GM04504 (cell line): Measurements from ENCODE around the gene BBC3.

ENCODE experiments used
- DNase-seq: peaks from one replicate; pipeline ENCODE4 v3.0.0-alpha.2; 2012; ENCODE audit warnings: low read depth

The BBC3 gene

DNA sequence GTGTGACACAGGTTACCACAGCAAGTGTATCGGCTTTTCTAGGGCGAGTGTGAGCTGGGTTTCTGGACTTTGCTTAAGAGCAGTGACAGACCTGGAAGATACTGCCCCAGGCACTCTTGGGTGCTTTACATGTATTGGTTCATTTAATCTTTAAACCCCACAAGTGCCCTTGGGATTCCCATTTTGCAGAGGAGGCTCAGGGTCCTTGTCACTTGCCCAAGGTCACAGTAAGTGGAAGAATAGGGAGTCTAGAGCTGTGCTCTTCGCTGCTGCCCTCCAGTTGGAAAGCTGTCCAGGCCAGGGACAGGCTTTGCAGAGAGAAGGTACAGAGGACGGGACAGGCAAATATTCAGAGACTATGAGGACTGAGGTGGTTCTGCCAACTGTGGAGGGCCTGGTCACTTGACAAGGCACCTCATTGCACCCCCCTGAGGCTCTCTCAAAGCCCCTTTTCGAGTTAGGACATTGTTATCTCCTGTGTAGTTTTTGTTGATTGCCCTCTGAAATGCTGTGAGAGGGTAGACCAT, 42.4 kb downstream of the BBC3 start:
- DNase-seq = no peak

DNA sequence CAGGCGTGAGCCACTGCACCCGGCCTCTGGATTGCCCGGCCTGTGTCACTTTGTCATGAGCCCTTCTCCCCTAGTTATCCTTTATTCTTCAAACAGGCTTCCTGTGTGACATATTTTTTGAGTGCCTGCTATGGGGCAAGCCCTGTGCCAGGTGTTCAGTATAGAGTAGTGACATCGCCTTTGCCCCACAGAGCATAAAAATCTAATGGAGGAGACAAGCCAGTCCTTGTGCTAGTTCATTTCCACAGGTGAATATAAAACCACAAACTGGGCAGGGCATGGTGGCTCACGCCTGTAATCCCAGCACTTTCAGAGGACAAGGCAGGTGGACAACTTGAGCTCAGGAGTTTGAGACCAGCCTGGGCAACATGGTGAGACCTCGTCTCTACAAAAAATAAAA, 43.2 kb downstream of the BBC3 start:
- DNase-seq = no peak

DNA sequence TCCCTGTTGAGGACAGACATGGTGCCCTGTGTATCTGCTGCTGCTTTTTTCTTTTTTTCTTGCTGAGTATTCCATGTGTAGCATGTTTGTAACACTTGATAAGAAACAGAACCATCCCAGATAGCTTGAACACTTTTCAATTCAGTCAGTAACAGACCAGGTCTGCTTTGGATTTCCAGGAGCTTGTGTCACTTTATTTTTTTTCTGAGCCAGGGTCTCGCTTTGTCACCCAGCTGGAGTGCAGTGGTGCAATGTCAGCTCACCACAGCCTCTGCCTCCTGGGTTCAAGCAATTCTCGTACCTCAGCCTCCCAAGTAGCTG, 43.7 kb downstream of the BBC3 start:
- DNase-seq = no peak

DNA sequence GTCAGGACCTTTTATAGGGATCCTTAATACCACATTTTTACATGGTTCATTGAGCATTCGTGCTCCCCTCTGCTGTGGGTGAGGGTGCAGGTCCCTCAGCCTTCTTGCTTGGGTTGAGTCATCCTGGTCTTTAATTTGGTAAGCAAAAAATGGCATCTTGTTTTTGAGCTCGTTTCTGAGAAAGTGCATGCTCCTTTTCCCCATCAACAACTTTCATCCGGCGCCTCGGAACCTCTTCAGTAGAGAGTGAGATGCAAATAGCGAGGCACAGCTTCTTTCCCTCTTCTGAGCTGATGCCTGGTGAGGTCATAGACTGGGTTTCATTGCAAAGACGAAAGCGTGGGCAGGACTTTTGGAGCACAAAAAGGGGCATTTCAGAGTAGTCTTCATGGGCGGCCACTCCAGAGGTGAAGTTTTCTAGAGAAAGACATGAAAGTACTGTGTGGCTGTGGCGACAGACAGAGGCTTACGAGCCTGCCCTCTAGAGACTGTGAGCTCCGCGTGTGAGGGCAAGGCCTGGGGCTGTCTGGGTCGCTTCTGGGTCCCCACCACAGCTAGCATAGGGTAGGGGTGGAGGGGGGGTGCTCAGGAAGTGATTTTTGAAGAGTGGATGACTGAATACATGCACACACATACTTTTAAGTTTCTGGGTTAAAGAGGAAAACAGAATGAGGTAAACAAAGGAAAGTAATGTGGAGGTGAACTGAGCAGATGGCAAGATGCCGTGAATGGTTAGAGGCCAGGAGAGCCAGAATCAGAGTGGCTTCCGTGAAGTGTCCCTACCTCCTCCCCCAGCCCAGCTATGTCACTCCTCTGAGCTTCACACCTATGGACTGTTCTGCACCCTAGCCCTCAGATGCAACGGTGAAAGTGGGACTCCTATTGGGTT, 44.3 kb downstream of the BBC3 start:
- no peak for DNase-seq

DNA sequence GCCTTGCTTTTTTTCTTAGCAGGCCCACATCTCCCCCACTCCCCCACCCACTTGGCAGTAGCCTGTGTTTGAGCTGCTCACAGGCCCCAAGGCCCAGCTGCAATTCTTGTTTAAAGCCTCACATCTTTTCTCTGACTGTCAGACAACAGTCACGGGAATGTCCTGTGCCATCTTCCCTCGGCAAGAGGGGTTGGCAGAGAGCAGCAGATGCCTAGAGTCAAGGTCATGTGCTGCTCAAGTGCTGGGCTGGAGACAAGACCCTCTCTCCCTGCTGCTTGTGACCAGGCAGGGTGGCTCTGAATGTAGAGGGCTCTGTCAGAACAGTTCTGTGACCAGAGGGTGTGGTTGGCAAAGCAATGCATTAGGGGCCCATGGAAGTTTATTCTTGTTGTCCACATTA, 47.4 kb downstream of the BBC3 start:
- DNase-seq = no peak

DNA sequence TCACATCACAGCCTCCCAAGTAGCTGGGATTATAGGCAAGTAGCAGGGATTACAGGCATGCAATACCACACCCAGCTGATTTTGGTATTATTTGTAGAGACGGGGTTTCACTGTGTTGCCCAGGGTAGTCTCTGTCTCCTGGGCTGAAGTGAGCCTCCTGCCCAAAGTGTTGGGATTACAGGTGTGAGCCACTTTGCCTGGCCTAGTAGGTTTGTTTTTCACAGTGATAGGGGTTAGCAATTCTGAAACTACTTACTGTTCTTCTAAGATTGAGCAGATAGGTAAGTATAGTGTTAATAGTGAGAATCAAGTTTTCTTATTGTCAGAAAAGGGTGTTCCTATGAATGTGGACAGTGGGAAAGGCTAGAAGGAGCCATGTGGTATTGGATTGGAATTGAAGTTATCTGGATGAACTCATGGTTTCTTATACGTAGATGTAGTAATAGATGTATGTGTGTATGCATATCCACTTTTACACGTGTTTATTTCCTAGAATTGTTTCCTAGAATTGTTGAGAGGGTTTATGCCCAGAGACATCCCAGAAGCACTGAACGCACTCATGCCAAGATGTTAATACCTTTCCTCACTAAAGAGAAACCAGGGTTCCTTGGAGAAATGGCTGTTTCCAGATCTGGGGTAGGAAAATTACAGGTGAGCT, 51.2 kb downstream of the BBC3 start:
- no peak for DNase-seq

DNA sequence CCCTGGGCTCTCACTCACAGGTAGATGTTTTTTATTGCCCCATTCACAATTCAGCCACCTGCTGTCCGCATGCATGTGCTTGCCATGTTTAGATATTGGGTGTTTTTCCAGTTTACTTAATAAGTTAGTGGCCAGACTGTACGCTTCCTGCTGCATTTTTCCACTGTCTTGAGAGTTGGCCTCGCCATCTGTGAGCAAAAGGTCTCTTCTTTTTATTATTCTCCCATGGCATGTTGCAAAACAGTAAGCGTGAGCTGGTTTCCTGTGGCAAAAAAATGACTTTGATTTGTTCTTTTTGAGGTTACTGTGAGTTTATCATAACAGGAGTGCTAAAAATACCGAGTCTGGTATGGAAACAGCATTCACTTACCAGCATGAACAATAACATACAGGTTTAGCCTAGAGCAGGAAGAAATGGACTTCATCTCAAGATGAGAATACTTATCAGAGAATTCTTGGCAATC, 54.3 kb downstream of the BBC3 start:
- DNase-seq = peak; percentile 91

DNA sequence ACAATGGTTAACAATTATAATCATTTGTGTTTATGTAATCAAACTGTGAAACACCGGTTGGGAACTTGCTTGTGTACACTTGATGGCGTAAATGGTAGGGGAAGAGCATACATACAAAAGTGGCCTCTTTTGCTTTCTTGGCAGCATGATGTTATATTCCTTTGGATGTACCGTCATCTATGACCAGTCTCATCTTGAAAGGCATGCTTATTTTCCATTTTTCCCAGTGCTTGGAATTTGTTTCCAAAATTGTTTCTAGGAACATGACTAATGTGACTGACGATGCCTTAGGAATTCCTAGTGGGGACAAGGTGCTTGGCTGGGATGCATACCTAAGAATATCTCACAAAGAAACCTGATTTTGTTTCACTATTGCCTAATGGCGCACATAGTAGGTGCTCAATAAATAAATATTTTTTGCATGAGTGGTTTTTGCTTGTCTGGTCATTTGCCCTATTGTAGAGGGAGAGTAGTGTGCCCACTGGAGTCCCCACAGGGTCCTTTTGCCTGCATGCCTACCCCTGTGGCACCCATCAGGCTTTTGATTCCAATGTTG, 54.9 kb downstream of the BBC3 start:
- peak; percentile 37 for DNase-seq

DNA sequence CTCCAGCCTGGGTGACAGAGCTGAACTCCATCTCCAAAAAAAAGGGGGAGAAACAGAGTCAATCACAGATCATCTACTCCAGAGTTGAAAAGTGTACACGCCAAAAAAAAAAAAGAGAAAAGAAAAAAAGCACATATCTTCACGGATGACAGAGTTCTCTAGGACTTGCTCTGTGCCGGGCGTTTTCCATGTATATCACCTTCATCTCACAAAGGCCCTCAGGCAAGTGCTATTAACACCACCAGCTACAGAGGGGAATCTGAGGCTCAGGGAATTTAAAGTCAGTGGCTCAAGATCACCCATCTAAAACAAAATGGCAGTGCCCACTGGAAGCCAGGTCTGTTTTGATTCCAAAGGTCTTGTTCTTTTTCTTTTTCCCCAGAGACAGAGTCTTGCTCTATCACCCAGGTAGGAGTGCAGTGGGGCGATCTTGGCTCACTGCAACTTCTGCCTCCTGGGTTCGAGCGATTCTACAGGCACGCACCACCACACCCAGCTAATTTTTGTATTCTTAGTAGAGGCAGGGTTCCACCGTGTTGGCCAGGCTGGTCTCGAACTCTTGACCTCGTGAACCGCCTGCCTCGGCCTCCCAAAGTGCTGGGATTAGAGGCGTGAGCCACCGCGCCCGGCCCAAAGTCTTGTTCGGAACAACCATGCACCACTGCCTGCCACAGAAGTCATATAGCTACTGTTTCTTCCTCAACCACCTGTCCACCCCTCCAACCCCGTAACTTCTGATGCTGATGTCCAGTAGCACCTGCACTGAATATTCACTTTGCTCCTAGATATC, 58.1 kb downstream of the BBC3 start:
- no peak for DNase-seq
